ENCODE measurements around the gene MPEG1. TPM values are rescaled to one million over a fixed set of nuclear protein-coding genes. Genes with fewer than 3 reads are reported as not detected.

Gene MPEG1
- total and polyA plus RNA-seq, 5 donors from 2014 or later, result 0.07 to 1.8 (median 0.26) TPM; not detected in 1

DNA sequence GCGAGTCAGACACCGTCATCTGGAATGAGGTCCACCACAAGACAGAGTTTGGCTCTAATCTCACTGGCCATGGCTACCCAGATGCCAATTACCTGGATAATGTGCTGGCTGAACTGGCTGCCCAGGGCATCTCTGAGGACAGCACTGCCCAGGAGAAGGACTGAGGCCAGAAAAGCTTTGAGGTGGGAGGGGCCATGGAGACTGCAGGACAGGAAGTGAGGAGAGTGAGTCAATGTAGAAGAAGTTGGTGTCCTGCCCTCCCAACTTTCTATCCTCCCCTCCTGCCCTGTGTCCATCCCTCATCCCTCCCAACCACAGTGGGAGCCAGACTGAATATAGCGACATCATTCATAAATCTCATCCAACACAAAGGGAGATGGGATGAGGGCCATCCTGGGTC is 8.0 kb downstream of the MPEG1 start:
- Histone ChIP-seq H3K27ac (ENCODE audit: insufficient read depth, low read length, poor library complexity, severe bottlenecking) (no peak overlapping the region), H3K4me1 (ENCODE audit: control insufficient read depth, insufficient read depth, low read length, poor library complexity, severe bottlenecking) (no peaks in the 10 kb centered on the region), H3K4me3 (ENCODE audit: low read depth, low read length) (no peak overlapping the region), H3K9me3 (ENCODE audit: control insufficient read depth in 2 of 2, low read length in 2 of 2) (no peaks in the 10 kb centered on the region), H3K36me3 (ENCODE audit: control insufficient read depth, insufficient read depth, low read length) (no peaks in the 10 kb centered on the region), H3K27me3 (ENCODE audit: control insufficient read depth, insufficient read depth, low read length) (no peaks in the 10 kb centered on the region)
- Mint-ChIP-seq H3K4me3 (no peak overlapping the region), H3K27ac (no peak overlapping the region), H3K9me3 (no peaks in the 10 kb centered on the region), H3K27me3 (peaks cover 11% of the 10 kb centered on the region), H3K4me1 (peaks cover 2 to 17% (median 8%) of the 10 kb centered on the region in 4 donors), H3K36me3 (no peaks in the 10 kb centered on the region)
- ATAC-seq (ENCODE audit: low read depth in 2 of 2), result no peak
- DNase-seq, result no peak

DNA sequence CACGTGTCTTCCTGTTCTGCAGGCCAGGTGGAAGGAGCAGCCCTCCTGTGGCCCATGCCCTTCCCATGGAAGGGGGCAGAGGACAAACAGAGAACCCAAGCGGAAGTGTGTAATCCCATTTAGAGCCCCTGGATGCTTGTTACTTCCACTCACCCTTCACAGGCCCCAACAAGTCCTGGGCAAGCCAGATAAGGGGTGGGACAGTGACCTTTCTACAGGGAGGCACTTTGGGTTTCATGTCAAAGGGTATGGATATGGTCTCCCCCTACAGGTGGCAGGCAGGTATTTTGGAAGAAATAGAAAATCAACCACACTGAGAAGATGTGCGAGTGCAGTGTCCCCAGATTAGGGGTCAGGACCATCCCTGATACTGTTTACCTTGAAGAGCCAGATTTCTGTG is 11.4 kb downstream of the MPEG1 start:
- no peaks in the 10 kb centered on the region for H3K36me3 Mint-ChIP-seq

DNA sequence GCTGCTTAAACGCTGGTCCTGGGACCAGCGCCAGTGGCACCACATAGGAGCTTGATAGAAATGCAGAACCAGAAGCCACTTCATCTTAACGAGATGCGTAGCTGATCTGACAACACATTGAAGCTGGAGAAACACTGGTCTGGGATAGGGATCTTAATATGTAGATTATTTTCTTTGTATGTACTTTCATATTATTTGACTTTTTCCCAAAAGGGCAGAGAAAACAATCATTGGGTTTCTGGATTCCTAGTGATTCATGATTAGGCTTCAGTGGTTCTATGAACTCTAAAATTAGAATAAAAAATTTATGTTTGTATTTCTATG is 12.3 kb downstream of the MPEG1 start:
- H3K4me3 Mint-ChIP-seq, result peak overlapping the region in 1 of 4 donors; percentile 33
- Histone ChIP-seq H3K36me3 (ENCODE audit: control insufficient read depth, insufficient read depth, low read length) (no peaks in the 10 kb centered on the region), H3K9me3 (ENCODE audit: control insufficient read depth in 2 of 2, low read length in 2 of 2) (no peaks in the 10 kb centered on the region), H3K27ac (ENCODE audit: insufficient read depth, low read length, poor library complexity, severe bottlenecking) (no peak overlapping the region), H3K27me3 (ENCODE audit: control insufficient read depth, insufficient read depth, low read length) (no peaks in the 10 kb centered on the region), H3K4me3 (ENCODE audit: low read depth, low read length) (no peak overlapping the region), H3K4me1 (ENCODE audit: control insufficient read depth, insufficient read depth, low read length, poor library complexity, severe bottlenecking) (no peaks in the 10 kb centered on the region)
- H3K27ac Mint-ChIP-seq, result peak overlapping the region in 1 of 3 donors; percentile 69
- ATAC-seq (ENCODE audit: low read depth in 2 of 2), result peak; percentile 37 to 40
- no peaks in the 10 kb centered on the region for H3K27me3 Mint-ChIP-seq
- no peak for DNase-seq
- peaks cover 2% of the 10 kb centered on the region for H3K36me3 Mint-ChIP-seq
- H3K9me3 Mint-ChIP-seq, result peaks cover 0 to 1% (median 0%) of the 10 kb centered on the region in 7 donors
- peaks cover 6 to 14% (median 8%) of the 10 kb centered on the region in 4 donors for H3K4me1 Mint-ChIP-seq

More for the DNA sequence above, 11.4 kb downstream of the MPEG1 start:
- Mint-ChIP-seq H3K4me1 (peaks cover 6 to 14% (median 8%) of the 10 kb centered on the region in 4 donors), H3K9me3 (no peaks in the 10 kb centered on the region), H3K27me3 (no peaks in the 10 kb centered on the region), H3K4me3 (no peak overlapping the region), H3K27ac (no peak overlapping the region)
- Histone ChIP-seq H3K9me3 (ENCODE audit: control insufficient read depth in 2 of 2, low read length in 2 of 2) (no peaks in the 10 kb centered on the region), H3K36me3 (ENCODE audit: control insufficient read depth, insufficient read depth, low read length) (no peaks in the 10 kb centered on the region), H3K4me3 (ENCODE audit: low read depth, low read length) (no peak overlapping the region), H3K27me3 (ENCODE audit: control insufficient read depth, insufficient read depth, low read length) (no peaks in the 10 kb centered on the region), H3K4me1 (ENCODE audit: control insufficient read depth, insufficient read depth, low read length, poor library complexity, severe bottlenecking) (no peaks in the 10 kb centered on the region), H3K27ac (ENCODE audit: insufficient read depth, low read length, poor library complexity, severe bottlenecking) (no peak overlapping the region)
- ATAC-seq (ENCODE audit: low read depth in 2 of 2), result no peak
- DNase-seq, result no peak

DNA sequence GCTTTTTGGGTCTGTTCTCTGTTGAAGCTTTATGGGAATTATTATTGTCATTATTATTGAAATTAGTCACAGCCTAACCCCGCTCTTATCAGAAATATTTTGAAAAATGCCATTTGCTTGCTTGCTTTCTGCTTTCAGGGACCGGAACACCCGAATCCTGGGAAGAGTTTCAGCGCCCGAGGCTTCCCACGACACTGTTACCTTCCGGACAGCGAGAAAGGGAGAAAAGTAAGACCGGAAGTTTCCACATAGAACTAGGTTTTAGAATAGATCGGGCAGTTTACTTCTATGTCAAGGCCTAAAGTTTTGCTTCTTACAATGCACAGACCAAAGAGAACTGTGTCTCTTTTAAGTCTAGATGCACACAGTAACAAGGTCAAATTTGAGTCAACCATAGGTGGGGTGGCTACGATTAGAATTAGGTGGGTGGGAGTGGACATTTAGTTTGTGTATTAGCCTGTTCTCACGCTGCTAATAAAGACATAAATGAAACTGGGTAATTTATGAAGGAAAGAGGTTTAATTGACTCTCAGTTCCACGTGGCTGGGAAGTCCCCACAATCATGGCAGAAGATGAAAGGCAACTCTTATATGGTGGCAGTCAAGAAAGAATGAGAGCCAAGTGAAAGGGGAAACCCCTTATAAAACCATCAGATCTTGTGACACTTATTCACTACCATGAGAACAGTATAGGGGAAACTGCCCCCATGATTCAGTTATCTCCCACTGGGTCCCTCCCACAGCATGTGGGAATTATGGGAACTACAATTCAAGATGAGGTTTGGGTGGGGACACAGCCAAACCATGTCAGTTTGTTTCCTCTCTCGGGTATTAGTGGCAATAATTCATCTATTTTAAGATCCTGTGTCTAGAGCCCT is 12.9 kb downstream of the MPEG1 start:
- peaks cover 6 to 14% (median 8%) of the 10 kb centered on the region in 4 donors for H3K4me1 Mint-ChIP-seq
- no peaks in the 10 kb centered on the region for H3K27me3 Mint-ChIP-seq
- Histone ChIP-seq H3K9me3 (ENCODE audit: control insufficient read depth in 2 of 2, low read length in 2 of 2) (no peaks in the 10 kb centered on the region), H3K27ac (ENCODE audit: insufficient read depth, low read length, poor library complexity, severe bottlenecking) (no peak overlapping the region), H3K36me3 (ENCODE audit: control insufficient read depth, insufficient read depth, low read length) (no peaks in the 10 kb centered on the region), H3K4me1 (ENCODE audit: control insufficient read depth, insufficient read depth, low read length, poor library complexity, severe bottlenecking) (no peaks in the 10 kb centered on the region), H3K4me3 (ENCODE audit: low read depth, low read length) (peak overlapping the region; percentile 46), H3K27me3 (ENCODE audit: control insufficient read depth, insufficient read depth, low read length) (no peaks in the 10 kb centered on the region)
- ATAC-seq (ENCODE audit: low read depth in 2 of 2) (peak; percentile 31 to 35), DNase-seq (peak in 1 of 3 donors; percentile 15)
- peak overlapping the region in 2 of 3 donors; percentile 69 to 78 for H3K27ac Mint-ChIP-seq
- peaks cover 4% of the 10 kb centered on the region for H3K36me3 Mint-ChIP-seq
- peak overlapping the region in 1 of 4 donors; percentile 33 for H3K4me3 Mint-ChIP-seq
- H3K9me3 Mint-ChIP-seq, result peaks cover 0 to 3% (median 0%) of the 10 kb centered on the region in 7 donors

DNA sequence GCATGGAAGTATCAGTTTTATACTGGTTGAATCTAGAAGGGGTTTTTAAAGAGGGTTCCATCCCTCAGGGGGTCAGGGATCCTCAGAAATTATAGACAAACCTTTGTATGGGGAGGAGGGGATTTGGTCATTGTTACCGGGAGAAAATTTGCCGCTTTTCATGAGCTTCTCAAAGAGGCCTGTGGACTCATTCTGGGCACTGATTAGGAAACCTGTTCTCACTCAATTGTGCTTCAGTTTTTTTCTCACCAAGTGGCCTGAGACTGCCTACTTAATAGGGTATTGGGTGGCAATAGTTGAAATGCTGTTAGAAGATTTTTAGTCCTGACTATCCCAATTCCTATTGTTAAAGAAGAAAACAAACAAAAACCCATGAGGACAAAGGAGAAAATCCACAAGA is 14.0 kb downstream of the MPEG1 start:
- Mint-ChIP-seq H3K27ac (no peak overlapping the region), H3K27me3 (no peaks in the 10 kb centered on the region), H3K36me3 (peaks cover 4% of the 10 kb centered on the region), H3K9me3 (peaks cover 0 to 3% (median 0%) of the 10 kb centered on the region in 7 donors), H3K4me3 (no peak overlapping the region), H3K4me1 (peaks cover 6 to 14% (median 8%) of the 10 kb centered on the region in 4 donors)
- H3K27ac ChIP-seq (ENCODE audit: insufficient read depth, low read length, poor library complexity, severe bottlenecking), result no peak overlapping the region
- H3K9me3 ChIP-seq (ENCODE audit: control insufficient read depth in 2 of 2, low read length in 2 of 2), result no peaks in the 10 kb centered on the region
- DNase-seq (no peak), ATAC-seq (ENCODE audit: low read depth in 2 of 2) (no peak)
- no peak overlapping the region for H3K4me3 ChIP-seq (ENCODE audit: low read depth, low read length)
- H3K36me3 ChIP-seq (ENCODE audit: control insufficient read depth, insufficient read depth, low read length), result no peaks in the 10 kb centered on the region
- H3K27me3 ChIP-seq (ENCODE audit: control insufficient read depth, insufficient read depth, low read length), result no peaks in the 10 kb centered on the region
- H3K4me1 ChIP-seq (ENCODE audit: control insufficient read depth, insufficient read depth, low read length, poor library complexity, severe bottlenecking), result no peaks in the 10 kb centered on the region

DNA sequence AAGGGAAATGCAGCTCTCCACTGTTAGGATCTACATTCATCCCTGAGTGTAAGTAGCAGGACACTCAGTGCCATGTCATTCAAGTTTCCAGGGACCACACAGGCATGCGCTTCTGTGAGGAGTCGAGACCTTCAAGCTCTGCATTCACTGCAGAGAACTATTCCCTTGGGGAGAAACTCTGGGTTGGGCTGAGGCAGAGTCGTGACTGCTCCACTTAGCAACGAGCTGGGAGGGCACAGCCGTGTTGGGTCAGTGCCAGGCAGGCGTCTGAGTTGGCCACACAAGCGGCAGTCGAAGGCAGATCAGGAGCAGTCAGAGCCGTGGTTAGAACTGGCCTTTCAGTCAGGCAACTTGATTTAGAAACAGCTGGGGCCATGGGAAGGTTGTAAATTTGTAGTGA is 14.7 kb downstream of the MPEG1 start:
- H3K27ac Mint-ChIP-seq, result no peak overlapping the region
- Histone ChIP-seq H3K27ac (ENCODE audit: insufficient read depth, low read length, poor library complexity, severe bottlenecking) (no peak overlapping the region), H3K27me3 (ENCODE audit: control insufficient read depth, insufficient read depth, low read length) (no peaks in the 10 kb centered on the region), H3K9me3 (ENCODE audit: control insufficient read depth in 2 of 2, low read length in 2 of 2) (no peaks in the 10 kb centered on the region), H3K4me3 (ENCODE audit: low read depth, low read length) (no peak overlapping the region), H3K36me3 (ENCODE audit: control insufficient read depth, insufficient read depth, low read length) (no peaks in the 10 kb centered on the region), H3K4me1 (ENCODE audit: control insufficient read depth, insufficient read depth, low read length, poor library complexity, severe bottlenecking) (no peaks in the 10 kb centered on the region)
- peaks cover 4% of the 10 kb centered on the region for H3K36me3 Mint-ChIP-seq
- H3K27me3 Mint-ChIP-seq, result no peaks in the 10 kb centered on the region
- peaks cover 6 to 14% (median 8%) of the 10 kb centered on the region in 4 donors for H3K4me1 Mint-ChIP-seq
- H3K4me3 Mint-ChIP-seq, result no peak overlapping the region
- DNase-seq (no peak), ATAC-seq (ENCODE audit: low read depth in 2 of 2) (no peak)
- peaks cover 0 to 3% (median 0%) of the 10 kb centered on the region in 7 donors for H3K9me3 Mint-ChIP-seq

DNA sequence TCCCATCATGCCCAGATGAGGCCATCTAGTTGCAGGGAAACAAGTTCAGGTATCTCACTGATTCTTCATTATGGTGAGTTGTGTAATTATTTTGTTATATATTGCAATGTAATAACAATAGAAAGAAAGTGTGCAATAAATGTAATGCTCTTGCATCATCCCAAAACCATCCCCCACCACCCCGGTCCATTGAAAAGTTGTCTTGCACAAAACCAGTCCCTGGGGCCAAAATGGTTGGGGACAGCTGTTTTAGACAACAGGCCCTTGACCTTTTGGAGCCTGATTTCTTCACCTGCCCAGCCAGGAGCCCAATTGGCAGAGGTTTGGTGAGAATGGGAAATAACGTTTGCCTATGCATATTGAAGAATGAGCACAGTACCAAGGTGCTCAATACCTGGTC is 15.9 kb downstream of the MPEG1 start:
- no peaks in the 10 kb centered on the region for H3K27me3 ChIP-seq (ENCODE audit: control insufficient read depth, insufficient read depth, low read length)
- no peak overlapping the region for H3K27ac ChIP-seq (ENCODE audit: insufficient read depth, low read length, poor library complexity, severe bottlenecking)
- no peak overlapping the region for H3K4me3 ChIP-seq (ENCODE audit: low read depth, low read length)
- no peaks in the 10 kb centered on the region for H3K36me3 ChIP-seq (ENCODE audit: control insufficient read depth, insufficient read depth, low read length)
- DNase-seq (no peak), ATAC-seq (ENCODE audit: low read depth in 2 of 2) (no peak)
- Mint-ChIP-seq H3K36me3 (peaks cover 4% of the 10 kb centered on the region), H3K27me3 (peaks cover 8% of the 10 kb centered on the region), H3K9me3 (peaks cover 0 to 3% (median 0%) of the 10 kb centered on the region in 7 donors), H3K4me1 (peaks cover 6 to 14% (median 8%) of the 10 kb centered on the region in 4 donors), H3K4me3 (no peak overlapping the region), H3K27ac (no peak overlapping the region)
- no peaks in the 10 kb centered on the region for H3K9me3 ChIP-seq (ENCODE audit: control insufficient read depth in 2 of 2, low read length in 2 of 2)
- no peaks in the 10 kb centered on the region for H3K4me1 ChIP-seq (ENCODE audit: control insufficient read depth, insufficient read depth, low read length, poor library complexity, severe bottlenecking)

DNA sequence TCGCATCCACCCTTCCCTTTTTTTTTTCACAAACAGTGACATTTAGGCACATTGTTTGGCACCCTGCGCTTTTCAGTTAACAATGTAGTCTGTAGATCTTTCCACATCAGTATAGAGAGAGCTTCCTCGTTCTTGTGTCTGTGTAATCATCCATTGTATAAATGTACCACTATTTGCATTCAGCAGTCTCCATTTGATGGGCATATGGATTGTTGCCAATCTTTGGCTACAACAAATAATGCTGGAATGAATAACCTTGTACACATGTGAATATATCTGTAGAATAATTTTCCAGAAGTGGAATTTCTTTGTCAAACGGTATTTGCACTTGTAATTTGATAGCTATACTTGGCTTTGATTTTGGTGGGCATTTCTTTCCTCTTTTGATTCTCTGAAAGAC is 17.1 kb downstream of the MPEG1 start:
- no peak overlapping the region for H3K4me3 Mint-ChIP-seq
- no peak overlapping the region for H3K4me3 ChIP-seq (ENCODE audit: low read depth, low read length)
- ATAC-seq (ENCODE audit: low read depth in 2 of 2), result no peak
- H3K9me3 Mint-ChIP-seq, result peaks cover 0 to 3% (median 0%) of the 10 kb centered on the region in 7 donors
- DNase-seq, result no peak
- H3K27me3 ChIP-seq (ENCODE audit: control insufficient read depth, insufficient read depth, low read length), result no peaks in the 10 kb centered on the region
- H3K4me1 Mint-ChIP-seq, result peaks cover 6 to 13% (median 8%) of the 10 kb centered on the region in 4 donors
- no peaks in the 10 kb centered on the region for H3K9me3 ChIP-seq (ENCODE audit: control insufficient read depth in 2 of 2, low read length in 2 of 2)
- H3K27me3 Mint-ChIP-seq, result peaks cover 8% of the 10 kb centered on the region
- no peak overlapping the region for H3K27ac Mint-ChIP-seq
- H3K4me1 ChIP-seq (ENCODE audit: control insufficient read depth, insufficient read depth, low read length, poor library complexity, severe bottlenecking), result no peaks in the 10 kb centered on the region
- H3K27ac ChIP-seq (ENCODE audit: insufficient read depth, low read length, poor library complexity, severe bottlenecking), result no peak overlapping the region
- H3K36me3 ChIP-seq (ENCODE audit: control insufficient read depth, insufficient read depth, low read length), result no peaks in the 10 kb centered on the region
- H3K36me3 Mint-ChIP-seq, result peaks cover 4% of the 10 kb centered on the region

All from CD4-positive, CD25-positive, alpha-beta regulatory T cell (primary cell).